Upper lobe of left lung (tissue), 4 donors: ENCODE measurements around the gene STX16.

Source experiments
- CTCF ChIP-seq, 6 experiments: fragments of 450-650 bp in 4 of 6; fragments of 200-600 bp in 2 of 6; sonication (generic) in 2 of 6; IDR thresholded peaks; one replicate each; pipeline ENCODE4 v1.5.1; 2016 to 2019; ENCODE audit warnings: antibody characterized with exemption in 6 of 6
- EP300 ChIP-seq, 4 donors: sonication (generic); formaldehyde crosslinking; IDR thresholded peaks; one replicate each; pipeline ENCODE4 v1.5.1; 2017; ENCODE audit warnings: antibody characterized with exemption in 4 of 4, control low read depth in 2 of 4
- POLR2A ChIP-seq, 4 donors: fragments of 450-650 bp; IDR thresholded peaks; one replicate each; pipeline ENCODE4 v1.5.1; 2016 to 2017; ENCODE audit warnings: antibody characterized with exemption in 4 of 4, mild to moderate bottlenecking in 2 of 4
- POLR2AphosphoS5 ChIP-seq, 2 donors: sonication (generic); formaldehyde crosslinking; IDR thresholded peaks; one replicate each; pipeline ENCODE4 v1.5.1; 2017; ENCODE audit warnings: antibody characterized with exemption in 2 of 2

GRCh38 chr20:58703765-58704371 is 52.8 kb downstream of the STX16 start:
- TF ChIP-seq CTCF (IDR thresholded peaks at IDR 0.05): no peak
- TF ChIP-seq POLR2AphosphoS5 (IDR thresholded peaks at IDR 0.05): no peak
- no peak for TF ChIP-seq POLR2A (IDR thresholded peaks at IDR 0.05)
- no peak for TF ChIP-seq EP300 (IDR thresholded peaks at IDR 0.05)
